ENCODE data around the gene BOLA3. TPM values are rescaled to one million over a fixed set of nuclear protein-coding genes. Genes with fewer than 3 reads are reported as not detected.

Gene BOLA3
- total RNA-seq, 4 donors from 2014 or later, result 16.4 to 94.2 (median 78.6) TPM

DNA sequence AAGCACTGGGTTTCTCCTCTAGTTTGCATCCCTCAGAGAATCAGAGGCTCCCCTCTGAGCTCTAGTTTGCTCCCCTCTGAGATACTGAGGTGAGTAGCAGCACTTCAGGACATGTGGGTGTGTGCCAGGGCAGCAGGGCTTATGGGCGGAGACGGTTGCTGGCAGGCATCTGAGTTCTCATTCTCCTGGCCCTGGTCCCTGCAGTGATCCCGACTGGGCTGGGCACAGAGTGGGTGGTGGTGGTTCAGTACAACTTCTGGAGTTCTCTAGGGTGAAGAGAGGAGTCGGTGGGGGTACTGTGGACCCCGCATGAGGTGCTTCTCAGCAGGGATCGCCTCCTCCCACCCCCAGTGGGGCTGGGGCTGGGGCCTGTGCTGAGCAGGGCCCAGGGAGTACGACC lies 47.9 kb downstream of the BOLA3 start:
- TF ChIP-seq POLR2A (IDR thresholded peaks at IDR 0.05), result no peak
- TF ChIP-seq, protein P1, sequence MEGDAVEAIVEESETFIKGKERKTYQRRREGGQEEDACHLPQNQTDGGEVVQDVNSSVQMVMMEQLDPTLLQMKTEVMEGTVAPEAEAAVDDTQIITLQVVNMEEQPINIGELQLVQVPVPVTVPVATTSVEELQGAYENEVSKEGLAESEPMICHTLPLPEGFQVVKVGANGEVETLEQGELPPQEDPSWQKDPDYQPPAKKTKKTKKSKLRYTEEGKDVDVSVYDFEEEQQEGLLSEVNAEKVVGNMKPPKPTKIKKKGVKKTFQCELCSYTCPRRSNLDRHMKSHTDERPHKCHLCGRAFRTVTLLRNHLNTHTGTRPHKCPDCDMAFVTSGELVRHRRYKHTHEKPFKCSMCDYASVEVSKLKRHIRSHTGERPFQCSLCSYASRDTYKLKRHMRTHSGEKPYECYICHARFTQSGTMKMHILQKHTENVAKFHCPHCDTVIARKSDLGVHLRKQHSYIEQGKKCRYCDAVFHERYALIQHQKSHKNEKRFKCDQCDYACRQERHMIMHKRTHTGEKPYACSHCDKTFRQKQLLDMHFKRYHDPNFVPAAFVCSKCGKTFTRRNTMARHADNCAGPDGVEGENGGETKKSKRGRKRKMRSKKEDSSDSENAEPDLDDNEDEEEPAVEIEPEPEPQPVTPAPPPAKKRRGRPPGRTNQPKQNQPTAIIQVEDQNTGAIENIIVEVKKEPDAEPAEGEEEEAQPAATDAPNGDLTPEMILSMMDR (IDR thresholded peaks at IDR 0.05), result no peak
- Histone ChIP-seq H3K27me3 (no peaks in the 10 kb centered on the region), H3K9me3 (no peaks in the 10 kb centered on the region), H3K4me1 (no peaks in the 10 kb centered on the region), H3K4me3 (replicated peaks in 1 of 3) (no peak overlapping the region), H3K27ac (no peak overlapping the region), H3K36me3 (peaks cover 19 to 34% of the 10 kb centered on the region in 2 donors)
- intact Hi-C loops (cut with DNase I), result no loop called here
- peak; percentile 75 to 80 for DNase-seq
- WGBS, 2 donors, result 55% methylated on average over 4 to 7 of the region's 7 CpGs

DNA sequence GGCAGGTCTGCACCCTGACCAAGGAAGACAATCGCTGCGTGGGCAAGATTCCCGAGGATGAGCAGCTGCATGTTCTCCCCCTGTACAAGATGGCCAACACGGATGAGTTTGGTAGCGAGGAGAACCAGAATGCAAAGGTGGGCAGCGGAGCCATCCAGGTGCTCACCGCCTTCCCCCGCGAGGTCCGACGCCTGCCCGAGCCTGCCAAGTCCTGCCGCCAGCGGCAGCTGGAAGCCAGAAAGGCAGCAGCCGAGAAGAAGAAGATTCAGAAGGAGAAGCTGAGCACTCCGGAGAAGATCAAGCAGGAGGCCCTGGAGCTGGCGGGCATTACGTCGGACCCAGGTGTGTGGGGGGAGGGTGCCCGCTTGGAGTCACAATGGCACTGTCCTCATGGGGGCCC lies 48.4 kb downstream of the BOLA3 start:
- WGBS, 2 donors, result 93 to 98% methylated on average over 20 of the region's 20 CpGs
- Histone ChIP-seq H3K4me1 (no peaks in the 10 kb centered on the region), H3K4me3 (replicated peaks in 1 of 3) (no peak overlapping the region), H3K36me3 (peaks cover 19 to 37% of the 10 kb centered on the region in 2 donors), H3K27ac (no peak overlapping the region), H3K9me3 (no peaks in the 10 kb centered on the region), H3K27me3 (no peaks in the 10 kb centered on the region)
- DNase-seq, result no peak
- TF ChIP-seq, protein P1 (IDR thresholded peaks at IDR 0.05), result no peak
- TF ChIP-seq POLR2A (IDR thresholded peaks at IDR 0.05), result no peak
- intact Hi-C loops (cut with DNase I), result no loop called here

DNA sequence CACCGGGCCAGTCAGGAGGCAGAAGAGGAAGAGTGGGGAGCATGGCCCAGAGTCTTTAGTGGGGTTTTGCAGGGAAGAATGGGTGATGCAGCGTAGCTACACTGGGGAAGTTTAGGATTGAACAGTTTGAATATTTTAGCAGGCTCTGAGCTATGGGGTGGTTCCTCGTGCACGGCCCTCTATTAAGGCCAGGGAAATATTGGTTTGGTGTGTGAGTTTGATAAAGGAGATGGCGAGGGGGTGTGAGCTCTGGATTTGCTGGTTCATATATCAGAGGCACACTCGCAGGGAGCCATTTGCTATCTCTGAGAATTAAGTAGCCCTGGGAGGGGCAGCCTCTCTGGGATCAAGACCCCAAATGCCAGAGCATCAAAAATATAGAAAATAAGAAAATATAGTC lies 50.1 kb downstream of the BOLA3 start:
- no peak for DNase-seq
- H3K36me3 ChIP-seq, result peaks cover 33 to 44% of the 10 kb centered on the region in 2 donors

DNA sequence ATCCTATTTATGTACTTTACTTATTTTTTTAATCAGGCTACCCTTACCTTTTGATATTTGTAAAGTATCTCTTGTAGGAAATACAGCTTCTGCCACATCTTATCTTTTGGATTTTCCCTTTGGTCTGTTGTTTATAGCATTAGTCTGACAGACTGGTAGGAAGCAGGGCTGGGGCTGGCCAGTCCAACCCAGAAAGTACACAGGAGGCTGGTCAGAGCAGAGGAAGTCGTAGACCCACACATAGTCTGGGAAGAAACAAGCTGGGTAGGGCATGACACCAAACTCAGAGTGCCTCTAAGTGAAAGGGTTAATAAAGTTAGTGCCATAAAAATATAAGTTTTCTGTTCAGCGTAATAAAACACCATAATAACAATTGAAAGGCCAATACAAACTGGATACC lies 51.7 kb downstream of the BOLA3 start:
- Histone ChIP-seq H3K27ac (no peak overlapping the region), H3K4me3 (replicated peaks in 1 of 3) (no peak overlapping the region), H3K4me1 (no peaks in the 10 kb centered on the region), H3K36me3 (peaks cover 29 to 36% of the 10 kb centered on the region in 2 donors), H3K27me3 (no peaks in the 10 kb centered on the region), H3K9me3 (no peaks in the 10 kb centered on the region)
- 94 to 100% methylated on average over 2 of the region's 2 CpGs for WGBS, 2 donors
- no peak for DNase-seq
- intact Hi-C loops (cut with DNase I), result no loop called here
- TF ChIP-seq, protein P1 (IDR thresholded peaks at IDR 0.05), result no peak
- no peak for TF ChIP-seq POLR2A (IDR thresholded peaks at IDR 0.05)

More for the DNA sequence above, 50.1 kb downstream of the BOLA3 start:
- TF ChIP-seq, protein P1 (IDR thresholded peaks at IDR 0.05), result no peak
- intact Hi-C loops (cut with DNase I), result no loop called here
- H3K4me3 ChIP-seq (replicated peaks in 1 of 3), result no peak overlapping the region
- no peaks in the 10 kb centered on the region for H3K27me3 ChIP-seq
- H3K9me3 ChIP-seq, result no peaks in the 10 kb centered on the region
- 93% methylated on average over 6 of the region's 6 CpGs for WGBS, 2 donors
- H3K27ac ChIP-seq, result no peak overlapping the region
- H3K4me1 ChIP-seq, result no peaks in the 10 kb centered on the region

DNA sequence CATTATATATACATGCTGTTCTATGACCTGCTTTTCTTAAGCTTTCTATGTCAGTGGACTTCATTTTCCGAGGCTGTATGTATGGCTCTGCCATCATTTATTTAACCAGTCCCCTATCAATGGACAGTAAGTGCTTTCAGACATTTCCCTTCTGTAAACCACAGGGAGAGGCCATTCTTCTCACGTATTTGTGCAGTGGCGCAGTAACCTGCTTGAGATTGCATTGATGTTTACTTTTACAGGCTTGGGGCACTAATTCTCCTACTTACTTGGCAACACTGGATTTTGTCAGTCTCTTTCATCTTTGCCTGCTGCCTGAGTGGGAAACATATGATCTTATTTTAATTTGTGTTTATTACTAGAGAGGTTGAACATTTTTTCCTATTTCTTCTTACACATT lies 52.1 kb downstream of the BOLA3 start:
- Histone ChIP-seq H3K9me3 (no peaks in the 10 kb centered on the region), H3K27ac (no peak overlapping the region), H3K27me3 (no peaks in the 10 kb centered on the region), H3K4me3 (replicated peaks in 1 of 3) (no peak overlapping the region), H3K4me1 (no peaks in the 10 kb centered on the region), H3K36me3 (peaks cover 29 to 35% of the 10 kb centered on the region in 2 donors)
- intact Hi-C loops (cut with DNase I), result no loop called here
- WGBS, 2 donors, result 84 to 87% methylated on average over 3 of the region's 3 CpGs
- no peak for DNase-seq
- TF ChIP-seq, protein P1 (IDR thresholded peaks at IDR 0.05), result no peak
- TF ChIP-seq POLR2A (IDR thresholded peaks at IDR 0.05), result no peak

Data from thyroid gland (tissue), 4 donors.